ENCODE results near the gene ZCCHC3.
"Not testable (repeated sequence)": the region's sequence is repeated elsewhere in the genome, so short reads cannot be mapped to it uniquely, and the experiment has no call there.

Gene ZCCHC3

DNA sequence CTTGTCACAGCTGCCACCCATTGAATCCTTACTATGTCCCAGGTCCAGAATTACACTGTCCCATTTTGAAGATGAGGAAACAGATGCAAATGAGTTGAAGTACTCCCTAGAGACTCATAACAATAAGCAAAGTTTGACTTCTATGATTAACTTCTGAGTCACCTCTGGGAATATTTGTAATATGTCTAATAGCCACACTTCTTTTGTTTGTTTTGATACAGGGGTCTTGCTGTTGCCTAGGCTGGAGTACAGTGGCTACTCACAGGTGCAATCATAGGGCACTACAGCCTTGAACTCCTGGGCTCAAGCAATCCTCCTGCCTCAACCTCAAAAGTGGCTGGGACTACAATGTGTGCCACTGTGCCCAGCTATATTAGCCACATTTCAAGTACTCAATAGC is 16.6 kb downstream of the ZCCHC3 start:
- DNase-seq (ENCODE audit: low read depth): no peak

DNA sequence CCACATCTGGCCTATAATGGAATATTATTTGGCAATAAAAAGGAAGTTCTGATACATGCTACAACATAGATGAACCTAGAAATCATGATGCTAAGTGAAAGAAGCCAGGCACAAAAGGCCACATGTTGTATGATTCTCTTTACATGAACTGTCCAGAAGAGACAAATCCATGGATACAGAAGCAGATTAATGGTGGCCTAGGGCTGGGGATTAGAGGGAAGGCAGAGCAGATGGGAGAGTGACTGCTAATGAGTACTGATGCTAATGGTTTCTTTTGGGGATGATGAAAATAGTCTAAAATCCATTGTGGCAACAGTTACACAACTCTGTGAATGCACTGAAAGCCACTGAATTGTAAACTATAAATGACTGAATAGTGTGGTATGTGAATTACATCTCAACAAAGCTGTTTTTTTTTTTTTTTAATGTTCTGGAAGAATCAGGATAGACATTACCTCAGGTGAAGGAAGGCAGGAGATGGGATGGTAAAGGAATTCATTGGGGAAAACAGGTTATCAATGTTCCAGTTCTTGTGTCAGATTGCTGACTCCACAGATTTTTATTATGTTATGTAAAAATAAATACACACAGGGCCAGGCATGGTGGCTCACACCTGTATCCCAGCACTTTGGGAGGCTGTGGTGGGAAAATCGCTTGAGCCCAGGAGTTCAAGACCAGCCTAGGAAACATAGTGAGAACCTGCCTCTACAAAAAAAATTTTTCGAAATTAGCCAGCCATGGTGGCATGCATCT is 19.1 kb downstream of the ZCCHC3 start:
- no peak for DNase-seq (ENCODE audit: low read depth)

DNA sequence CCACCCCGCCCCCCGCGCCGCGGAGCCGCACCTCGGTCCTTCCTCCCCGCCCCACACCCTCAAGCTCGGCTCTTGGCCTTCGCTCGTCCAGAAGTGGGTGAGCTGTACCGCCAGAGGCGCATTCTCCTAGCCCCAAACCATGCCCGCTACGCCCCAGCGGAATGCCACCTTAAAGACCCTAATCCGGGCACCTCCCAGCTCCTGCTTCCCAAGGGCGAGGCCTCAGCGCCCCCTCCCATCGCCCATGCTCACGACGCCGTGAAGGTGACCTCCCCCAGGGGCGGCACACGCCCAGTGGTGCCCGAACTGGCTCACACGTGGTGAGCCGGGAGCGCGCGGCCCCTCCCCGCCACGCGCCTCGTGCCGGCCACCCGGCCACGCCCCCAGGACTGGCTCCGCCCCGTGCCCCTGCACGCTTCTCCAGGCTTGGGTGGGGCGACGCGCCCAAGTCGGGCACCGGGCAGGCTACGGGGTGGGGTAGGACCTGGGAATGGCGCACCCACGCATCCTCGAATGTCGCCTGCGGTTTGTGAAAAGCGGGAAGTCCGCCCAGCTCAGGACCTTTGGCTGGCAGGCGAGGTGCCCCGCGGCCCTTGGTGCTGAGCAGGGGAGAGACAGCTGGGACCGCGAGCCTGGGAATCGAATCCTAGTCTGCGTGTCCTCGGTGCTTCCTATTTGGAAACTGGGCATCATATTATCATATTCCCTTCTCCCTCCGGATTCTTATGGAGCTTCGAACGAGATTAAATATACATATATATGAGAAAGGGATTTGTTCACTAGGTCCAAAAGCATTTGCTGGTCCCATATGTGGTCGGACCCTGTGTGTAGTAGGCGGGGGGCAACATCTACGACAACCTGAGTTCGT is 27.0 kb downstream of the ZCCHC3 start:
- DNase-seq (ENCODE audit: low read depth): peak; percentile 85

DNA sequence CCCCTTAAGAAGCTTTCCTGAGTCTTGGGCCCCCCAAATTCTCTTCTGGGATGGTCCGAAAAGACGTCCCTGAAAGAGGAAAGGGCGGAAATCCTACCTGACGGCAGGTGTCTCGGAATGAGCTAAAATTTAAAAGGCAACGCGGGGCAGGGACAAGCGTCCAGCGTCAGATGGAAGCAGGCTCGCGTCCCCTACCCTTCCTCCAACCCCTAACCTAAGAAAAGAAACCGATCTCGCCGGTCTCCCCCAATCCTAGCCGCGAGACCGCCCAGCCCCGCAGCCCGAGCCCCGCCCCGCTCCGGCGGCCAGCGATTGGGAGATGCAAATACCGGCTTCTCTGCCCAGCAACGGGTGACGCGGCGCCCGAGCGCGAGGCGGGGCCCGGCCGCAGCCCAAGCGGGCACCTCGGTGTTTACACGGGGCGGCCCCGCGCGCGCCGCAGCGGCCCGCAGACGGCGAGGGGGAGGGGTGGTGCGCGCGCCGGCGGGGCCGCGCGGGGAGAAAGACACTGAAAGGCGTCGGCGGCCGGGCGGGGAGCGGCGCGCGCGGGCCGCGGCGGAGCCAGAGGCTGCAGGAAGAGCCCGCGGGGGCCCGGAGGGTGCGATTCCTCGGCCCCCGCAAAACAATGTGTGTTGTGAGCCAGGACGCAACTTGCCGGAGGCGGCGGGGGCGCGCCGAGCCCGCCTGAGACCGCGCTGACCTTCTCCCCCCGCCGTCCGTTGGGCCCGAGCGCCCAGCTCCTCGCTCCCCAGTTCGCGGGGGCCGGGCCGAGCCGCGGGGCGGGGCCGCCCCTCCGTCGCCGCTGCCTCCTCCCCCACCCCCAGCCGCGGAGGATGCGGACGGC is 27.9 kb downstream of the ZCCHC3 start, which contains the start of gene SOX12:
Gene SOX12 (plus strand): TSS at position 508 of the 844 bp plus-strand sequence. CDS start 373 bp downstream, outside the sequence.
- peak; percentile 97 for DNase-seq (ENCODE audit: low read depth)

DNA sequence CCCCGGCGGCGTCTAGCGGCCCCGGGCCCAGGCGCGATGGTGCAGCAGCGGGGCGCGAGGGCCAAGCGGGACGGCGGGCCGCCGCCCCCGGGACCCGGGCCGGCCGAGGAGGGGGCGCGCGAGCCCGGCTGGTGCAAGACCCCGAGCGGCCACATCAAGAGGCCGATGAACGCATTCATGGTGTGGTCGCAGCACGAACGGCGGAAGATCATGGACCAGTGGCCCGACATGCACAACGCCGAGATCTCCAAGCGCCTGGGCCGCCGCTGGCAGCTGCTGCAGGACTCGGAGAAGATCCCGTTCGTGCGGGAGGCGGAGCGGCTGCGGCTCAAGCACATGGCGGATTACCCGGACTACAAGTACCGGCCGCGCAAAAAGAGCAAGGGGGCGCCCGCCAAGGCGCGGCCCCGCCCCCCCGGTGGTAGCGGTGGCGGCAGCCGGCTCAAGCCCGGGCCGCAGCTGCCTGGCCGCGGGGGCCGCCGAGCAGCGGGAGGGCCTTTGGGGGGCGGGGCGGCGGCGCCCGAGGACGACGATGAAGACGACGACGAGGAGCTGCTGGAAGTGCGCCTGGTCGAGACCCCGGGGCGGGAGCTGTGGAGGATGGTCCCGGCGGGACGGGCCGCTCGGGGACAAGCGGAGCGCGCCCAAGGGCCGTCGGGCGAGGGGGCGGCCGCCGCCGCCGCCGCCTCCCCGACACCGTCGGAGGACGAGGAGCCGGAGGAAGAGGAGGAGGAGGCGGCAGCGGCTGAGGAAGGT is 28.7 kb downstream of the ZCCHC3 start:
- DNase-seq (ENCODE audit: low read depth): no peak

DNA sequence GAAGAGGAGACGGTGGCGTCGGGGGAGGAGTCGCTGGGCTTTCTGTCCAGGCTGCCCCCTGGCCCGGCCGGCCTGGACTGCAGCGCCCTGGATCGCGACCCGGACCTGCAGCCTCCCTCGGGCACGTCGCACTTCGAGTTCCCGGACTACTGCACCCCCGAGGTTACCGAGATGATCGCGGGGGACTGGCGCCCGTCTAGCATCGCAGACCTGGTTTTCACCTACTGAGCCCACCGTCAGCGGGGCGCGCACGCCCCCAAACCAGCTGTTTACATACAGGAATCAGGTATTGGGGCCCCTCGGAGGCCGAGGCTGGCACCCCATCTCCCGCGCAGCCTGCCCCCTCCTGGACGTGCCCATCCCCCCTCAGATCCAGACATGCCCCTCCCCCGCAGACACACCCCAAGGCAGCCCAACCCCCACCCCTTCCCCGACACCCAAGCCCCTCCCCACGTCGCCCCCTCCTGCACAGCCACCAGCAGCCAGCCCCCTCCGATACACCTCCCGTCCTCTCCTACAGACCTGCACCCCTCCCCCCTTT is 29.3 kb downstream of the ZCCHC3 start:
- DNase-seq (ENCODE audit: low read depth): no peak

DNA sequence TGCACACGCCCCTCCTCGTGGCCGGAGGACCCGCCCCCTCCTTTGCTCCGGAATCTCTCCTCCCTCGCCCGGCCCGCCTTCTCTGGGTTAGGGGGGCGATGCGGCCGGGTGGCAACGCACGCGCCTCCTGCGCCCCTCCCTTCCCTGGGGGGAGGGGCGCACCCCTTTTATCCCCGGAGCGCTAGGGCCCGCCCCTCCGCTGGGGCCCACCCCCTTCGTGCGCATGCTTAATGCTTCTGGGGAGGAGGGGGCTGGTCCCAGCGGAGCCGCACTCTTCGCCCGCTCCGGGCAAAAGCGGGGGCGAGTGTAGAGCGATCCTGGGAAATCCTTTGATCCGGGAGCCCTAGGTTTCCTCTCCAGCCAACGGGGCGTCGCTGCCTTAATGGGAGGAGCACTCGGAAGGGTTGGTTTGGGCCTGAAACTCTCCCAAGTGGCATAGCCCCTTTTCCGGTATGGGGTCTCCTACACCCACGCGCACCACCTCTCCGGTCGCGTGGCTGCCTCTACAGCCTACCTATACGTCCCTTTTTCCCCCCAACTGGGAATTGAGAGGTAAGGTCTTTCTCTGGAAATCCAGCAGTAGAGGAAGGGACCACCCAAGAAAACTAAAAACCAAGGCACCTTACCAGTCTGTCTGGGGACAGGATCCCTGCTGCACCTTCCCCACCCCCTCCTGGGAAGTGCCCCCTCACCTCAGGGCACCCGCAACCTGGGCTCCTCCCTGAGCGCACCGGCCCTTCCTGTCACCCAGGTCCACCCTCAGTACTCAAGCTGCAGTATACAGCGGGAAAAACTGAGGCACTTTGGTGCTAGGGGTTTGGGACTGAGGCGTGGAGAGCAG is 30.0 kb downstream of the ZCCHC3 start:
- peak; percentile 52 for DNase-seq (ENCODE audit: low read depth)

DNA sequence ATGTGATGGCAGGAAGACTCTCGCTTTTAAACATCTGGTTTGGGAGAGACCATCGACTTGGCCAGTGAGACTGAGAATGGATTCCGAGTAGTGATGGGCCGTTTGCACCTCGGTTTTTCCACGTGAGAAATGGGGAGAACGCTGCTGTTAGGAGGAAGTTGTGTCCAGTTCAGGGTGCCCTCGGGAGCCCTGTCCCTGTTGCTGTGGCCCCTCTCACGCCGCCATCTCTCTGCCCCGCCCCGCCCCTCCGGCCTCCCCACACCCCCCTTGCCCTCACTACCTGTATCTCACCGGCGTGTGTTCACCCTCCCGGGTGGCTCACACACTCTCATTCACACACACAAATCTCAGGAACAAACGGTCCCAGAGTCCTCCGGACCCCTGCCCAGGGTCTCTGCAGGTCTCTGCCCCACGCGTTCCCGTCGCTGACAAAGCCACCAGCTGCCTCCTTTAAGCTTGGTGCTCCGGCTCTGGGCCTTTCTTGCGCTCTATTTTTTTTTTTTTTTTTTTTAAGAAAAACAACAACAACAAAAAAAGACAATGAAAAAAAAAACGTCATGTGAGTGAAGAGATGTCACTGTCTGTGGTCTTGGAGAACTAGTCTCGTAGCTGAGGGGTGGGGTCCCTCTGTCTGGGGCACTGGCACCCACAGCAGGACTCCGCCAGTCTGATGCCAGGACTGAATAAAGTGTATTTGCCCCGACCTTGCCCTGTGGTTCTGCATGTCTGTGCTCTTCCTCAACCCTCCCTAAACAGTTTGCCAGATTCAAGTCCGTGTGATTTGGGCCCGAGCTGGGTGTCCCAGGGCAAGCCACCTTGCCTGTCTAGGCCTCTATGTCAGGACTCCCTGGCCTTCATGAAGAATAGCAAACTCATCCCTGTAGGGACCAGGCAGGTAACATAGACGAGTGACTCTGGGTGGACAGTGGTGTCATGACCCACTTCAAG is 30.9 kb downstream of the ZCCHC3 start:
- DNase-seq (ENCODE audit: low read depth): no peak

DNA sequence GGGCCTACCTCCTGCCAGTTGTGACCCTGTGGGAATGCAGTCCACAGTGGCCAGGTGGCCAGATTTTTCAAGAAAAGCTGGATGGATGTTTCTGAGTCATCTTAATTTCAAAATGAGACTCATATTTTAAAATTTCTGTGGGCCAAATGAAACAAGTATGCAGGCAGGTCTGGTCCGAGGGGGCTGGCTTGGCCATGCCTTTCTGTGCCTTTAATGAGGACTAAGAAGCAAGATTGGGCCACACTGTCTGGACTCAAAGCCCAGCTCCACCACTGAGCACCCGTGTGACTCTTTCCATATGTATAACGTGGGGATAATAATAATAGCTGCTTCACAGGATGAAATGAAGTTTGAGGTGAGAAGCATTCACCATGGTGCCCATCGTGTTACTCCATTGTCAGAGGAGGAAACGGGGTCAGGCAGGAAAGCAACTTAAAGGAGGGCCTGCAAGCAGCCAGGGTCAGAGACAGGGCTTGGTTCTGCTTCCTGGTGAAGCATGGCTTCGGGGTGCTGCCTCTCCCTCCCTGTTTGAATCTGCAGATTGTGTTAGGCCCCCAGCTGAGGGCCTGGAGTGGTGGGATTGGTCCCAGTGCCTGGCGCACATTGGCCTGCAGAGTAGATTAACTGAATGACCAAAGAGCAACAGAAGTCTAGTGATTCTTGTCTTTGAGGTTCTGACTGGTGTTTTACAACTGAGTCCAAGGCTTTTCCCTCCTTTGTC is 31.8 kb downstream of the ZCCHC3 start:
- no peak for DNase-seq (ENCODE audit: low read depth)

DNA sequence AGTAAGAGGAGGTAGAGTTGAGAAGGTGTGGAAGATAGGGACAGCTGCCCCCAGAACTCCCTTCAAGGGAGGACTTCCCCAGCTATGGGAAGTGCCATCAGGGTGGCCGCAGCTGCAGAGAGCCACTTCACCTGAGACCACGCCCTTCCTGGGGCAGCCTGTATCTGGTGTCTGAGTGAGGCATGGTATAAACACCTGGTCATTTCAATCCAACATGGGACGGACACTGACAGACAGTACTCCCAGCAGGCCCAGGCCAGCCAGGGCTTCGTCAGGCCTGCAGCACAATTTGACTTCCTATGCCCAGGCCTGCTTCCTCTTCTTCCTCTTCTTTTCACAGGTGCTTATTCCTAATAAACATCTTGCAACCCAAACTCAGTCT is 32.5 kb downstream of the ZCCHC3 start:
- no peak for DNase-seq (ENCODE audit: low read depth)

DNA sequence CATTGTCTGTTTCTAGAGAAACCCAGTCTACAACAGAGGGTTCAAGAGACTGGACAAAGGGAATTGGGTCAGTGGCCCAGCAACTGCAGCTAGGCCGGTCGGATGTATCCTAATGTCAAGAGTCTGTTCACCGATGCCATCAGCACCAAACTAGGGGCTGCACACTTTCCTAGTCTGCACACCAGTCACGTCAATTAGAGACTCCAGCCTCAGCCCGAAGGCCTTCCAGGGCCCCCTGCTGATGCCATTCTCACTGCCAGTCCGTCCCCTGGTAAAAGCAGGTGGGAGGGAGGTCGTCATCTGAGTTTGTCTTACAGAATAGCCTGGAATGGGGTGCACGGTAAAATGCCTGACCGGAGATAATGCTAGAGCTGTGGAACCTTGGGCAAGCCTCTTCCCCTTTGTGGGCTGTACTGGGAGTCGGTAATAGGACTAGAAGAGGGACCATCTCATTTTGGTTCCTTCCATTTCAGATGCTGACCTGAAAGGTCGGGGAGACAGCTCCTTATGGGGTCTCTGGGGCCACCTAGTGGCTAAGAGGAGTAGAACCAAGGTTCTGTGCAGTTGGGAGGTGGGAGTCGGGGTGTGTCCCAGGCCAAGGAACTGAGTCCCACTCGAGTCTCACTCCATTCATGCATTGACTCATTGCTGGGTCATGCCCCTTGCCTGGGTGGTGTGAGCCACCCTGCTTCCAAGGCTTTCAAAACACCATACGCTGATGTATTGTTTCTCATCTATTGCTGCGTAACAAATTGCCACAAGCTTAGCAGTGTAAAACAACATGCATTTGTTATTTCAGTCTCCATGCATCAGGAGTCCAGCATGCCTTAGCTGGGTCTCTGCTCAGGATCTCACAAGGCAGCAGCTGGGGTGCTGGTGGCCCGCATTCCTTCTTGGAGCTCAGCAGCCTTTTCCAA is 33.1 kb downstream of the ZCCHC3 start:
- DNase-seq (ENCODE audit: low read depth): peak; percentile 47

DNA sequence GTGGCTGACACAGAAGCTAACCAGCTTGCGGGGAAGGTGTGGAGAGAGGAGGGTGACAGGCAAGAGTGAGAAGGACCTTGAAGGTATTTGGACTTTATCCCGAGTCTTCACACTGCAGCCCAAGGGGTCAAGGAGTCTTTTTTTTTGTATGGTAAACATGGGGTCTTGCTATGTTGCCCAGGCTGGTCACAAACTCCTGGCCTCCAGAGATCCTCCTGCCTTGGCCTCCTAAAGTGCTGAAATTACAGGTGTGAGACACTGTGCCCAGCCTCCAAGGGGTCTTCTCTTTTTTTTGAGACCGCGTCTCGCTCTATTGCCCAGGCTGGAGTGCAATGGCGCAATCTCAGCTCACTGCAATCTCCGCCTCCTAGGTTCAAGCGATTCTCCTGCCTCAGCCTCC is 37.2 kb downstream of the ZCCHC3 start:
- no peak for DNase-seq (ENCODE audit: low read depth)

DNA sequence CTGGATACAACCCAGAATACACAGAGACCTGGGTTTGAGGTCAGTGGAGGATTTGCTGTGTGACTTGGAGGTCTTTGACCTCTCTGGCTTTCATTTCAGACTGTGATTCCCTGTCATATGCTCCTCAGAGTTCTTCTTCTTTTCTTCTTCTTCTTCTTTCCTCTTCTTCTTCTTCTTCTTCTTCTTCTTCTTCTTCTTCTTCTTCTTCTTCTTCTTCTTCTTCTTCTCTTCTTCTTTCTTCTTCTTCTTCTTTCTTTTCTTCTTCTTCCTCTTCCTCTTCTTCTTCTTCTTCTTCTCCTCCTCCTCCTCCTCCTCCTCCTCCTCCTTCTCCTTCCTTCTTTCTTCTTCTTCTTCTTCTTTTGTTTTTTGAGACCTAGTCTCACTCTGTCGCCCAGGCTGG is 38.7 kb downstream of the ZCCHC3 start:
- not testable (repeated sequence) for DNase-seq (ENCODE audit: low read depth)

DNA sequence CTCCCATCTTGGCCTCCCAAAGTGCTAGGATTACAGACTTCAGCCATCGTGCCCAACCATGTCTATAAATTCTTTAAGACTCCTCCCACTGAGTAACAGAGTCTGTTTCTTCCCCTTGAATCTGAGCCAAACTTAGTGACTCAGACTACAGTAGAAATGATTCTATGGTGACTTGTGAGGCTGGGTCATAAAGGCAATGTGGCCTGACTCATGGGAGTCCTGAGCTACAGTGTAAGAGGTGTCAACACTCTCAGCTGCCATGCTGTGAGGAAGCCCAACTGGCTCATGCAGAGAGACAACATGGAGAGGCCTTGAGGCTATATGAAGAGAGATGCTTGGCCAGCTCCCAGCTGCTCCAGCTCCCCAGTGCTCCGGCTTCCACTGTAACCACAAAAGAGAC is 44.3 kb downstream of the ZCCHC3 start:
- no peak for DNase-seq (ENCODE audit: low read depth)

DNA sequence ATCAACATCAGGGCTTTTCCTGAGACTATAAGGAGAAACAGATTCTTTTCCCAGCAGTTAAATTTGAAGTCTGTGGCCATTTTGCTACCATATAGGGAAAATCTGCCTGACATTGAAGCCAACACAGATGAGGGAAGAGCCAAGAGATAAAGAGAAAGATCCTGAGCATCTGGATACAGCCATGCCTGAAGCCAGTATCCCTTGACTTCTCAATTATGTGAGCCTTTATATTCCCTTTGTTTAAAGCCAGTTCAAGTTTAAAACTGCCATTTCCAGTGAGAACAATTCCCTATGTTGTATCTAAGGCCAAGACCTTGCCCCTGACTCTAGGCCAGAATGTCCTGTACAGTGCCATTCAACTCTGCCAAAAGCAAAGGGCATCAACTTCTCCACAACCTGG is 45.7 kb downstream of the ZCCHC3 start:
- no peak for DNase-seq (ENCODE audit: low read depth)

DNA sequence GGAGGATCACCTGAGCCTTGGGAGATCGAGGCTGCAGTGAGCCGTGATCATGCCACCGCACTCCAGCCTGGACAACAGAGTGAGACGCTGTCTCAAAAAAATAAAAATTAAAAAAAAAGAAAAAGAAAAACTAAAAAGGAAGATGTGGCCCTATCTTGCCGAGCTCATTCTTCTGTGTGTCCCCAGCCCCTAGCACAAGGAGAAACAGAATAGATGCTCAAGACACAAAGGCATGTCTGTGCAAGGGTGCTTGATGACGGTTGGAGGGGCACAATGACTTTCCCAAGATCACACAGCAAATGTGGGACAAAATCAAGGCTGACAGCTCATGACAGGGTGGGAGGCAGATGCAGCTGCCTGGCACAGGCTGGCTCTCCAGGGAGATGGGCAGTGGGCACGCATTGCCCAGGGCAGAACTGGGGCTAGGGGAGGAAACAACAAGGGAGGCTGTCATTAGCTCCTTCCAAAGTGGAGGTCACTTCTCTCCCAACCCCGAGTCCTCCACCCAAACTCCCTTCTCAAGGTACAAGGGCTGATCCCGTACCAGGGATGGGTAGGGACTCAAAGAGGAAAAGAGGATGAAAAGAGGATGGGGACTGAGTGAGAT is 48.8 kb downstream of the ZCCHC3 start:
- no peak for DNase-seq (ENCODE audit: low read depth)
